Sigmoid colon (tissue), 7 donors: ENCODE data around the gene MTM1. TPM values are rescaled to one million over a fixed set of nuclear protein-coding genes. Genes with fewer than 3 reads are reported as not detected.

Experiments used
- DNase-seq: peaks from one replicate; pipeline ENCODE4 v3.0.0-alpha.2; 2019
- H3K27ac ChIP-seq, 4 donors: fragments of 200-600 bp; sonication (generic); one replicate each; pipeline ENCODE4 v1.5.1; 2016 to 2019; ENCODE audit warnings: mild to moderate bottlenecking in 1 of 4
- H3K27me3 ChIP-seq, 3 donors: fragments of 200-600 bp; sonication (generic); one replicate each; pipeline ENCODE4 v1.5.1; 2019; ENCODE audit warnings: mild to moderate bottlenecking in 1 of 3
- H3K36me3 ChIP-seq, 4 donors: fragments of 200-600 bp; sonication (generic); one replicate each; pipeline ENCODE4 v1.5.1; 2016 to 2019
- H3K4me1 ChIP-seq, 4 donors: fragments of 200-600 bp; sonication (generic); one replicate each; pipeline ENCODE4 v1.5.1; 2017 to 2019
- H3K4me3 ChIP-seq, 4 donors: fragments of 200-600 bp; sonication (generic); one replicate each; pipeline ENCODE4 v1.5.1; 2017 to 2019; ENCODE audit warnings: mild to moderate bottlenecking in 2 of 4, moderate library complexity in 1 of 4
- H3K9me3 ChIP-seq, 4 donors: fragments of 200-600 bp in 3 of 4; sonication (generic) in 3 of 4; one replicate each; pipeline versions ENCODE4 v1.5.1 to v1.6.1; 2013 to 2019
- CTCF ChIP-seq, 4 experiments: fragments of 450-650 bp in 3 of 4; fragments of 200-600 bp in 1 of 4; IDR thresholded peaks; one replicate each; pipeline ENCODE4 v1.5.1; 2016 to 2019; ENCODE audit warnings: antibody characterized with exemption in 4 of 4, mild to moderate bottlenecking in 3 of 4, moderate library complexity in 2 of 4
- EP300 ChIP-seq, 4 donors: sonication (generic); formaldehyde crosslinking; IDR thresholded peaks; one replicate each; pipeline ENCODE4 v1.6.1; 2017; ENCODE audit warnings: antibody characterized with exemption in 4 of 4
- POLR2A ChIP-seq, 2 donors: fragments of 450-650 bp; IDR thresholded peaks; one replicate each; pipeline ENCODE4 v1.6.1; 2016; ENCODE audit warnings: antibody characterized with exemption in 2 of 2, mild to moderate bottlenecking in 2 of 2, moderate library complexity in 2 of 2
- POLR2AphosphoS5 ChIP-seq, 4 donors: sonication (generic); formaldehyde crosslinking; IDR thresholded peaks; one replicate each; pipeline ENCODE4 v1.6.1; 2017; ENCODE audit warnings: antibody characterized with exemption in 4 of 4
- WGBS, 2 donors: extraction: QIAGEN DNeasy Blood & Tissue Kit; methylation state at CpG; one replicate each; pipeline ENCODE4 v1.1.7; 2013; 5-methylcytosine and 5-hydroxymethylcytosine counted together
- intact Hi-C: fragments of 100-400 bp; cut with DNase I; formaldehyde crosslinking; loops from one replicate; pipeline ENCODE4 v1.15.1; 2023
- polyA plus RNA-seq, 3 donors: library from polyadenylated mRNA; stranded (reverse); fragments of 200-250 nt; gene quantifications; one replicate each; pipeline ENCODE4 v1.2.3, GENCODE V29; 2013
- total RNA-seq, 4 donors: library from RNA; depleted of rRNA; stranded (reverse); fragments of >200 nt; gene quantifications; one replicate each; pipeline ENCODE4 v1.1.0, GENCODE V29; 2016
- donor health status: healthy with polysubstance abuse.
- donor health status: Bipolar disorder and iron deficiency.
- donor health status: healthy.

Gene MTM1
- total and polyA plus RNA-seq, 7 donors = 13.1 to 30.1 (median 19.6) TPM

- Histone ChIP-seq H3K36me3 (no peaks in the 10 kb centered on the region), H3K9me3 (no peaks in the 10 kb centered on the region), H3K4me1 (no peaks in the 10 kb centered on the region), H3K27me3 (no peaks in the 10 kb centered on the region), H3K4me3 (no peak overlapping the region), H3K27ac (no peak overlapping the region)
- TF ChIP-seq POLR2AphosphoS5 (IDR thresholded peaks at IDR 0.05) = no peak
- TF ChIP-seq CTCF (IDR thresholded peaks at IDR 0.05) = no peak
- TF ChIP-seq POLR2A (IDR thresholded peaks at IDR 0.05) = no peak
- TF ChIP-seq EP300 (IDR thresholded peaks at IDR 0.05) = no peak
- 60 to 67% methylated on average over 8 of the region's 8 CpGs for WGBS, 2 donors
- intact Hi-C loops = no loop called here
- no peak for DNase-seq
These were observed 31.8 kb upstream of the MTM1 start for GRCh38 chrX:150536455-150537116.

- no peak for TF ChIP-seq POLR2A (IDR thresholded peaks at IDR 0.05)
- TF ChIP-seq EP300 (IDR thresholded peaks at IDR 0.05) = no peak
- no peak overlapping the region for H3K4me3 ChIP-seq
- 81 to 84% methylated on average over 6 of the region's 6 CpGs for WGBS, 2 donors
- no peaks in the 10 kb centered on the region for H3K9me3 ChIP-seq
- no peaks in the 10 kb centered on the region for H3K36me3 ChIP-seq
- no peak for DNase-seq
- H3K27ac ChIP-seq = no peak overlapping the region
- intact Hi-C loops = no loop called here
- H3K27me3 ChIP-seq = no peaks in the 10 kb centered on the region
- H3K4me1 ChIP-seq = no peaks in the 10 kb centered on the region
These were observed 30.6 kb upstream of the MTM1 start for GRCh38 chrX:150537851-150538250.

GRCh38 chrX:150540965-150541364 lies 27.5 kb upstream of the MTM1 start:
- TF ChIP-seq POLR2A (IDR thresholded peaks at IDR 0.05) (no peak), EP300 (IDR thresholded peaks at IDR 0.05) (no peak), POLR2AphosphoS5 (IDR thresholded peaks at IDR 0.05) (no peak), CTCF (IDR thresholded peaks at IDR 0.05) (no peak)
- Histone ChIP-seq H3K4me3 (no peak overlapping the region), H3K27ac (no peak overlapping the region), H3K27me3 (no peaks in the 10 kb centered on the region), H3K9me3 (no peaks in the 10 kb centered on the region), H3K4me1 (no peaks in the 10 kb centered on the region), H3K36me3 (no peaks in the 10 kb centered on the region)
- DNase-seq = no peak
- WGBS, 2 donors = 85 to 86% methylated on average over 6 of the region's 6 CpGs
- intact Hi-C loops = no loop called here

- WGBS, 2 donors = 93 to 98% methylated on average over 4 of the region's 4 CpGs
- no peak for DNase-seq
- intact Hi-C loops = no loop called here
- H3K27ac ChIP-seq = no peak overlapping the region
- H3K4me1 ChIP-seq = peaks cover 0 to 15% (median 6%) of the 10 kb centered on the region in 4 donors
- no peaks in the 10 kb centered on the region for H3K36me3 ChIP-seq
- H3K9me3 ChIP-seq = no peaks in the 10 kb centered on the region
- TF ChIP-seq POLR2AphosphoS5 (IDR thresholded peaks at IDR 0.05) (no peak), EP300 (IDR thresholded peaks at IDR 0.05) (no peak), POLR2A (IDR thresholded peaks at IDR 0.05) (no peak), CTCF (IDR thresholded peaks at IDR 0.05) (no peak)
- H3K27me3 ChIP-seq = no peaks in the 10 kb centered on the region
- H3K4me3 ChIP-seq = no peak overlapping the region
These were observed 25.6 kb upstream of the MTM1 start for GRCh38 chrX:150542846-150543229.

GRCh38 chrX:150543230-150544155 lies 24.9 kb upstream of the MTM1 start:
- intact Hi-C loops = no loop called here
- DNase-seq = no peak
- no peak for TF ChIP-seq POLR2A (IDR thresholded peaks at IDR 0.05)
- TF ChIP-seq EP300 (IDR thresholded peaks at IDR 0.05) = no peak
- no peak for TF ChIP-seq CTCF (IDR thresholded peaks at IDR 0.05)
- no peak for TF ChIP-seq POLR2AphosphoS5 (IDR thresholded peaks at IDR 0.05)
- Histone ChIP-seq H3K4me1 (peaks cover 0 to 19% (median 8%) of the 10 kb centered on the region in 4 donors), H3K4me3 (no peak overlapping the region), H3K27me3 (no peaks in the 10 kb centered on the region), H3K27ac (no peak overlapping the region), H3K36me3 (no peaks in the 10 kb centered on the region), H3K9me3 (no peaks in the 10 kb centered on the region)
- WGBS, 2 donors = 79 to 89% methylated on average over 13 of the region's 13 CpGs
